OCI-LY3 (cell line): Measurements from ENCODE around the gene MMRN2.

Experiments
- H2AFZ ChIP-seq: fragments of 200-600, 300-600 bp; shearing (Covaris generic); 2 replicates; pipeline ENCODE4 v1.6.0; 2014; ENCODE audit warnings: antibody characterized with exemption, low read depth, low read length
- H3K27ac ChIP-seq: fragments of 200-600, 300-600 bp; sonication (generic); 2 replicates; pipeline ENCODE4 v1.5.1; 2014; ENCODE audit warnings: mild to moderate bottlenecking, low read length, moderate library complexity, mixed read lengths
- H3K27me3 ChIP-seq: fragments of 200-600, 300-600 bp; sonication (generic); 2 replicates; pipeline ENCODE4 v1.6.1; 2014; ENCODE audit warnings: low read depth, low read length, mixed read lengths
- H3K36me3 ChIP-seq: fragments of 200-600, 300-600 bp; sonication (generic); replicated peaks from 2 replicates; pipeline ENCODE3; 2014; ENCODE audit warnings: low read depth, low read length, mixed read lengths
- H3K4me1 ChIP-seq: fragments of 300-600, 200-600 bp; sonication (generic); 2 replicates; pipeline ENCODE4 v1.6.1; 2014; ENCODE audit warnings: low read length, mixed read lengths
- H3K4me2 ChIP-seq: fragments of 200-600, 300-600 bp; sonication (generic); 2 replicates; pipeline ENCODE4 v1.6.1; 2014; ENCODE audit warnings: low read length, mixed read lengths
- H3K4me3 ChIP-seq: fragments of 300-600, 200-600 bp; sonication (generic); 2 replicates; pipeline ENCODE4 v1.5.1; 2014; ENCODE audit warnings: antibody characterized with exemption, mild to moderate bottlenecking, low read length, moderate library complexity
- H3K79me2 ChIP-seq: fragments of 300-600, 200-600 bp; shearing (Covaris generic); 2 replicates; pipeline ENCODE4 v1.6.1; 2014; ENCODE audit warnings: mild to moderate bottlenecking, low read length, mixed read lengths
- H3K9ac ChIP-seq: fragments of 300-600, 200-600 bp; shearing (Covaris generic); 2 replicates; pipeline ENCODE4 v1.6.0; 2014; ENCODE audit warnings: mild to moderate bottlenecking, low read length, moderate library complexity
- H3K9me3 ChIP-seq: fragments of 200-600, 300-600 bp; shearing (Covaris generic); 2 replicates; pipeline ENCODE4 v1.6.1; 2014; ENCODE audit warnings: low read length, mixed read lengths; ENCODE audit not compliant: insufficient read depth
- H4K20me1 ChIP-seq: fragments of 200-600, 300-600 bp; sonication (generic); 2 replicates; pipeline ENCODE4 v1.6.1; 2016; ENCODE audit warnings: low read length, mixed read lengths; ENCODE audit not compliant: insufficient read depth
- CTCF ChIP-seq: fragments of 200-600, 300-600 bp; sonication (generic); IDR thresholded peaks from 2 replicates; pipeline ENCODE4 v1.5.1; 2014; ENCODE audit warnings: antibody characterized with exemption, low read length, low read depth
- EZH2phosphoT487 ChIP-seq: fragments of 200-600 bp; shearing (Covaris generic); IDR thresholded peaks from 2 replicates; pipeline ENCODE4 v1.6.1; 2018; ENCODE audit warnings: antibody characterized with exemption, mixed run types, low read depth

Gene MMRN2

GRCh38 chr10:86961481-86962091 is 4.2 kb upstream of the MMRN2 start:
- Histone ChIP-seq H3K27me3 (no peaks in the 10 kb centered on the region), H3K27ac (peak overlapping the region; percentile 100)

GRCh38 chr10:86960863-86961434 is 3.5 kb upstream of the MMRN2 start:
- Histone ChIP-seq H3K27ac (peak overlapping the region; percentile 100), H3K4me3 (no peak overlapping the region), H3K4me1 (peaks cover 69% of the 10 kb centered on the region), H3K36me3 (peaks cover 14% of the 10 kb centered on the region), H3K9me3 (no peaks in the 10 kb centered on the region), H2AFZ (no peak overlapping the region), H3K9ac (peak overlapping the region; percentile 100; the same call in 1 of the 2 replicates), H3K79me2 (peaks cover 30% of the 10 kb centered on the region), H3K27me3 (no peaks in the 10 kb centered on the region), H4K20me1 (no peaks in the 10 kb centered on the region), H3K4me2 (peak overlapping the region; percentile 40)
- TF ChIP-seq EZH2phosphoT487 (no peak), CTCF (no peak)

More at GRCh38 chr10:86961481-86962091, 4.2 kb upstream of the MMRN2 start:
- Histone ChIP-seq H3K4me3 (no peak overlapping the region), H3K9me3 (no peaks in the 10 kb centered on the region), H2AFZ (no peak overlapping the region), H3K79me2 (peaks cover 30% of the 10 kb centered on the region), H3K4me2 (0 out of 2 replicates have a peak overlapping the region, but pooled peaks have one; percentile 40), H3K36me3 (peaks cover 14% of the 10 kb centered on the region), H3K9ac (peak overlapping the region; percentile 100; the same call in 1 of the 2 replicates), H4K20me1 (no peaks in the 10 kb centered on the region), H3K4me1 (peaks cover 76% of the 10 kb centered on the region)
- TF ChIP-seq EZH2phosphoT487 (no peak), CTCF (no peak)

GRCh38 chr10:86960003-86960862 is 2.8 kb upstream of the MMRN2 start:
- Histone ChIP-seq H3K9me3 (no peaks in the 10 kb centered on the region), H2AFZ (no peak overlapping the region), H3K4me3 (no peak overlapping the region), H3K9ac (peak overlapping the region; percentile 100; the same call in 1 of the 2 replicates), H3K36me3 (peaks cover 14% of the 10 kb centered on the region), H3K27me3 (no peaks in the 10 kb centered on the region), H3K27ac (peak overlapping the region; percentile 100), H3K4me1 (peaks cover 62% of the 10 kb centered on the region), H3K79me2 (peaks cover 30% of the 10 kb centered on the region), H3K4me2 (peak overlapping the region; percentile 40), H4K20me1 (no peaks in the 10 kb centered on the region)
- TF ChIP-seq CTCF (peak; percentile 83), EZH2phosphoT487 (no peak)

GRCh38 chr10:86959737-86960002 is 2.3 kb upstream of the MMRN2 start:
- Histone ChIP-seq H3K4me1 (peaks cover 57% of the 10 kb centered on the region), H2AFZ (no peak overlapping the region), H3K4me2 (no peak overlapping the region), H3K36me3 (peaks cover 9% of the 10 kb centered on the region), H3K9me3 (no peaks in the 10 kb centered on the region), H3K27me3 (no peaks in the 10 kb centered on the region), H3K79me2 (peaks cover 26% of the 10 kb centered on the region), H3K27ac (no peak overlapping the region), H4K20me1 (no peaks in the 10 kb centered on the region), H3K4me3 (no peak overlapping the region), H3K9ac (no peak overlapping the region)
- TF ChIP-seq EZH2phosphoT487, result no peak
- TF ChIP-seq CTCF, result no peak
